ENCODE measurements around the gene ELP1. TPM values are rescaled to one million over a fixed set of nuclear protein-coding genes. Genes with fewer than 3 reads are reported as not detected.

Gene ELP1
- total and polyA plus RNA-seq, 2 donors from 2014 or later, result 12.9 to 25.2 TPM

GRCh38 chr9:108855529-108855886, 78.4 kb downstream of the ELP1 start:
- TF ChIP-seq, protein P1, sequence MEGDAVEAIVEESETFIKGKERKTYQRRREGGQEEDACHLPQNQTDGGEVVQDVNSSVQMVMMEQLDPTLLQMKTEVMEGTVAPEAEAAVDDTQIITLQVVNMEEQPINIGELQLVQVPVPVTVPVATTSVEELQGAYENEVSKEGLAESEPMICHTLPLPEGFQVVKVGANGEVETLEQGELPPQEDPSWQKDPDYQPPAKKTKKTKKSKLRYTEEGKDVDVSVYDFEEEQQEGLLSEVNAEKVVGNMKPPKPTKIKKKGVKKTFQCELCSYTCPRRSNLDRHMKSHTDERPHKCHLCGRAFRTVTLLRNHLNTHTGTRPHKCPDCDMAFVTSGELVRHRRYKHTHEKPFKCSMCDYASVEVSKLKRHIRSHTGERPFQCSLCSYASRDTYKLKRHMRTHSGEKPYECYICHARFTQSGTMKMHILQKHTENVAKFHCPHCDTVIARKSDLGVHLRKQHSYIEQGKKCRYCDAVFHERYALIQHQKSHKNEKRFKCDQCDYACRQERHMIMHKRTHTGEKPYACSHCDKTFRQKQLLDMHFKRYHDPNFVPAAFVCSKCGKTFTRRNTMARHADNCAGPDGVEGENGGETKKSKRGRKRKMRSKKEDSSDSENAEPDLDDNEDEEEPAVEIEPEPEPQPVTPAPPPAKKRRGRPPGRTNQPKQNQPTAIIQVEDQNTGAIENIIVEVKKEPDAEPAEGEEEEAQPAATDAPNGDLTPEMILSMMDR (IDR thresholded peaks at IDR 0.05; ENCODE audit: borderline replicate concordance, extremely low read depth, insufficient read depth), result no peak
- Histone ChIP-seq H3K4me1 (ENCODE audit: control insufficient read depth in 2 of 3, insufficient read depth in 2 of 3, low read depth in 1 of 3, low read length in 3 of 3) (no peaks in the 10 kb centered on the region), H3K9me3 (ENCODE audit: control insufficient read depth in 2 of 3, insufficient read depth in 1 of 3, low read length in 3 of 3) (no peaks in the 10 kb centered on the region), H3K27me3 (ENCODE audit: control insufficient read depth, insufficient read depth, low read length) (no peaks in the 10 kb centered on the region), H3K9ac (ENCODE audit: low read length in 3 of 3) (no peak overlapping the region), H3K36me3 (ENCODE audit: control insufficient read depth in 2 of 3, insufficient read depth in 3 of 3, low read length in 3 of 3) (no peaks in the 10 kb centered on the region), H3K27ac (ENCODE audit: low read depth in 2 of 2, low read length in 2 of 2) (no peak overlapping the region), H3K4me3 (ENCODE audit: low read length in 3 of 3) (no peak overlapping the region)
- intact Hi-C loops (cut with DNase I), result no loop called here
- DNase-seq (no peak), FAIRE-seq (no peak)

GRCh38 chr9:108854641-108855528, 79.0 kb downstream of the ELP1 start:
- TF ChIP-seq, protein P1 (IDR thresholded peaks at IDR 0.05; ENCODE audit: borderline replicate concordance, extremely low read depth, insufficient read depth), result no peak
- no peak overlapping the region for H3K4me3 ChIP-seq (ENCODE audit: low read length in 3 of 3)
- H3K9ac ChIP-seq (ENCODE audit: low read length in 3 of 3), result no peak overlapping the region
- no peaks in the 10 kb centered on the region for H3K9me3 ChIP-seq (ENCODE audit: control insufficient read depth in 2 of 3, insufficient read depth in 1 of 3, low read length in 3 of 3)
- no peak overlapping the region for H3K27ac ChIP-seq (ENCODE audit: low read depth in 2 of 2, low read length in 2 of 2)
- no peaks in the 10 kb centered on the region for H3K27me3 ChIP-seq (ENCODE audit: control insufficient read depth, insufficient read depth, low read length)
- H3K36me3 ChIP-seq (ENCODE audit: control insufficient read depth in 2 of 3, insufficient read depth in 3 of 3, low read length in 3 of 3), result no peaks in the 10 kb centered on the region
- FAIRE-seq (no peak), DNase-seq (no peak)
- no peaks in the 10 kb centered on the region for H3K4me1 ChIP-seq (ENCODE audit: control insufficient read depth in 2 of 3, insufficient read depth in 2 of 3, low read depth in 1 of 3, low read length in 3 of 3)
- intact Hi-C loops (cut with DNase I), result no loop called here

DNA sequence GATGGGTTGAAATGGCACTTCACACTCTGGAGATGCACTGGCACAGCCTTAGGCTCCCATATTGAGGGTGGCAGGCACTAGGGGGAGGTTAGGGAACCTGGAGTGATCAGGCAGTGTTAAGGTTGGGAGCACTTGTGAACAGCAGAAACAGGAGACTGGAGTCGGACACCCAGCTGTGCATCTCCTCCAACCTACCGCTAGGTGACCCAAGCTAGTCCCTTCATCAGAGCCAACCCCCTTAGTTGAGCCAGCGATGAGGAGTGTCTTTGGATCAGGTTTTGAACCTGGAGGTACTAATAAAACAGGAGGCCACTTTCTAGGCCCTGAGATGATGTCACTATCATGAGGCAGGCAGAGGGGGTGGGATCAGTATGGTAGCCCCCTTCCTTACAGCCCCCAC, 79.8 kb downstream of the ELP1 start:
- no peak overlapping the region for H3K9ac ChIP-seq (ENCODE audit: low read length in 3 of 3)
- TF ChIP-seq, protein P1 (IDR thresholded peaks at IDR 0.05; ENCODE audit: borderline replicate concordance, extremely low read depth, insufficient read depth), result no peak
- H3K4me3 ChIP-seq (ENCODE audit: low read length in 3 of 3), result no peak overlapping the region
- DNase-seq (no peak), FAIRE-seq (no peak)
- H3K9me3 ChIP-seq (ENCODE audit: control insufficient read depth in 2 of 3, insufficient read depth in 1 of 3, low read length in 3 of 3), result no peaks in the 10 kb centered on the region
- no peaks in the 10 kb centered on the region for H3K36me3 ChIP-seq (ENCODE audit: control insufficient read depth in 2 of 3, insufficient read depth in 3 of 3, low read length in 3 of 3)
- no peak overlapping the region for H3K27ac ChIP-seq (ENCODE audit: low read depth in 2 of 2, low read length in 2 of 2)
- H3K27me3 ChIP-seq (ENCODE audit: control insufficient read depth, insufficient read depth, low read length), result no peaks in the 10 kb centered on the region
- intact Hi-C loops (cut with DNase I), result no loop called here
- H3K4me1 ChIP-seq (ENCODE audit: control insufficient read depth in 2 of 3, insufficient read depth in 2 of 3, low read depth in 1 of 3, low read length in 3 of 3), result no peaks in the 10 kb centered on the region

All from kidney (tissue), 14 donors.